OCI-LY7 (cell line): Measurements from ENCODE around the gene LRRC71.

ENCODE experiments used
- EZH2phosphoT487 ChIP-seq: fragments of 200-600 bp; sonication (generic); IDR thresholded peaks from 2 replicates; pipeline ENCODE4 v1.6.1; 2018; ENCODE audit warnings: low read depth, borderline replicate concordance, mild to moderate bottlenecking, mixed run types, antibody characterized with exemption, low read length, moderate library complexity, mixed read lengths
- TF ChIP-seq, protein P1 (sequence below): fragments of 200-600 bp; sonication (generic); conservative IDR thresholded peaks from 2 replicates; pipeline ENCODE4 v1.5.1; 2014; ENCODE audit warnings: mild to moderate bottlenecking, antibody characterized with exemption, low read length, moderate library complexity, mixed read lengths

DNA sequence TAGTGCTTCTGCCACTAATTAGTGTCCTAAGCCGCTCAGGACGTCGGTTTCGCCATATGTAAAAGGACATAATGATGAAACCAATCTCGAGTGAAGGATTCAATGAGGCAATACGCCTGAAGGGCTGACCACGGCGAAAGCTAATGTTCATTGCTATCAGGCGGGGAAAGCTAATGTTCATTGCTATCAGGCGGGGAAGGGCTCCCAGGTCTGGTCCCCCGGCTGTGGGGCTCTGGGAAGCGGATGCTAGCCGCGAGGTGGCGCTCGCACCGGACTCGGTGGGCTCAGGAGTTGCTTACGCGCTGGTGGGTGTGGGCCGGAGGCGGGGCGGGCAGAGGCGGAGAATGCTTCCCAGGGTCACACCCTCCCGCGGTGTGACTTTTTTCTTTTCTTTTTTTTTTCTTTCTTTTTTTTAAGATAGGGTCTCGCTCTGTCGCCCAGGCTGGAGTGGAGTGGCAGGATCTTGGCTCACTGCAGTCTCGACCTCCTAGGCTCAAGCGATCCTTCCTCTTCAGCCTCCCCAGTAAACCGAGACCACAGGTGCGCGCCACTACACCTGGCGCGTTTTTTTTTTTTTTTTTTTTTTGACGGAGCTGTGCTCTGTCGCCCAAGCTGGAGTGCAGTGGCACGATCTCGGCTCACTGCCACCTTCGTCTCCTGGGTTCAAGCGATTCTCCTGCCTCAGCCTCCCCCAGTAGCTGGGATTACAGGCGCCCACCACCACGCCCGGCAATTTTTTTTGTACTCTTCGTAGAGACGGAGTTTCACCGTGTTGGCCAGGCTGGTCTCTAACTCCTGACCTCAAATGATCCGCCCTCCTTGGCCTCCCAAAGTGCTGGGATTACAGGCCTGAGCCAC is 28.0 kb upstream of the LRRC71 start:
- TF ChIP-seq, protein P1, sequence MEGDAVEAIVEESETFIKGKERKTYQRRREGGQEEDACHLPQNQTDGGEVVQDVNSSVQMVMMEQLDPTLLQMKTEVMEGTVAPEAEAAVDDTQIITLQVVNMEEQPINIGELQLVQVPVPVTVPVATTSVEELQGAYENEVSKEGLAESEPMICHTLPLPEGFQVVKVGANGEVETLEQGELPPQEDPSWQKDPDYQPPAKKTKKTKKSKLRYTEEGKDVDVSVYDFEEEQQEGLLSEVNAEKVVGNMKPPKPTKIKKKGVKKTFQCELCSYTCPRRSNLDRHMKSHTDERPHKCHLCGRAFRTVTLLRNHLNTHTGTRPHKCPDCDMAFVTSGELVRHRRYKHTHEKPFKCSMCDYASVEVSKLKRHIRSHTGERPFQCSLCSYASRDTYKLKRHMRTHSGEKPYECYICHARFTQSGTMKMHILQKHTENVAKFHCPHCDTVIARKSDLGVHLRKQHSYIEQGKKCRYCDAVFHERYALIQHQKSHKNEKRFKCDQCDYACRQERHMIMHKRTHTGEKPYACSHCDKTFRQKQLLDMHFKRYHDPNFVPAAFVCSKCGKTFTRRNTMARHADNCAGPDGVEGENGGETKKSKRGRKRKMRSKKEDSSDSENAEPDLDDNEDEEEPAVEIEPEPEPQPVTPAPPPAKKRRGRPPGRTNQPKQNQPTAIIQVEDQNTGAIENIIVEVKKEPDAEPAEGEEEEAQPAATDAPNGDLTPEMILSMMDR: peak; percentile 82
- TF ChIP-seq EZH2phosphoT487: no peak
